AG09319 (cell line): ENCODE data around the gene ACOT9.
"Not testable (repeated sequence)": the region's sequence is repeated elsewhere in the genome, so short reads cannot be mapped to it uniquely, and the experiment has no call there.

Experiments
- DNase-seq: peaks from one replicate; pipeline ENCODE4 v3.0.0-alpha.2; 2010; ENCODE audit warnings: low read depth; ENCODE audit errors: extremely low read depth
- CTCF ChIP-seq: IDR thresholded peaks from 2 replicates; pipeline ENCODE4 v1.5.1; 2011; ENCODE audit warnings: low read depth, mild to moderate bottlenecking, inconsistent platforms, low read length, moderate library complexity

The ACOT9 gene

GRCh38 chrX:23745786-23746185 lies 2.7 kb upstream of the ACOT9 start:
- DNase-seq, result no peak
- no peak for TF ChIP-seq CTCF

GRCh38 chrX:23743623-23743971 lies 521 bp upstream of the ACOT9 start:
- DNase-seq, result not testable (repeated sequence)

- peak; percentile 56 for DNase-seq
- TF ChIP-seq CTCF, result no peak
These were observed 841 bp downstream of the ACOT9 start for GRCh38 chrX:23742174-23742696.

GRCh38 chrX:23737413-23737812 lies 5.7 kb downstream of the ACOT9 start:
- DNase-seq, result peak; percentile 2
- TF ChIP-seq CTCF, result no peak

- TF ChIP-seq CTCF, result no peak
- no peak for DNase-seq
These were observed 7.0 kb downstream of the ACOT9 start for GRCh38 chrX:23736030-23736429.

GRCh38 chrX:23732704-23733103 lies 10.4 kb downstream of the ACOT9 start:
- TF ChIP-seq CTCF, result no peak
- DNase-seq, result no peak

- DNase-seq, result no peak
- TF ChIP-seq CTCF, result no peak
These were observed 11.1 kb downstream of the ACOT9 start for GRCh38 chrX:23731951-23732350.

- no peak for TF ChIP-seq CTCF
- no peak for DNase-seq
These were observed 13.9 kb downstream of the ACOT9 start for GRCh38 chrX:23729214-23729613.
